Measurements from ENCODE around the gene NUP62. TPM values are rescaled to one million over a fixed set of nuclear protein-coding genes. Genes with fewer than 3 reads are reported as not detected.

The NUP62 gene
- total and polyA plus RNA-seq, 12 donors, result 13.2 to 48.1 (median 32.7) TPM

DNA sequence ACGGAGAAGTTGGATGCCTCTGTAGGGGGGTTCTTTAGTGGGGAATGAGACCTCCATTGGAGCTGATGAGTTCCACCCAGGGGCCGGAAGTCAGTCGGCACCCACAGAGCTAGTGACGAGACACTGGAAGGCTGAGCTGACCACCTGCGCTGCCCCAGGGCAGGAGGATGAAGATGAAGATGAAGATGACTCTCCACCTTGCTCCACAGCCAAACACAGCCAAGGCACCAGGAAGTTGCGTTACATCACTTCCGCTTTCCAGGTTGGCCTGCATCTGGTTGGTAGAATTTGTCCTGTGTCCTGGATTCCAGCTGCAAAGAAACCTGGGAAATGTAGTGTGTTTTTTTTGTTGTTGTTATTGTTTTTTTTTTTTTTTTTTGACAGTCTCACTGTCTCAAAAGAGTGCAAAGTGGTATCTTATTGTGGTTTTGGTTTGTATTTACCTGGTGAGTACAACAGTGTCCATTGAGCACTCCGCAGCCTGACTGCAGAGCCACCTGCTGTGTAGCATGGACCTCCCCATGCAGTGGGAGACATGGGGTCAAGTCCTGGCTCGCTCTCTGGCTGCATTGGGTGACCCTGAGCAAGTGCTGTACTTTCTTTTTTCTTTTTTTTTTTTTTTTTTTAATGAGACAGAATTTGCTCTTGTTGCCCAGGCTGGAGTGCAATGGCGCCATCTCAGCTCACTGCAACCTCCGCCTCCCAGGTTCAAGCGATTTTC, 49.9 kb downstream of the NUP62 start:
- no peaks in the 10 kb centered on the region for H3K9me3 ChIP-seq
- intact Hi-C loops (cut with DNase I), result loop anchor here in 3 of 10 donors (5.0 kb wide), 3 partner anchors 112 to 382 kb away; partner anchors contain the start of genes AP2A1 (in 2 of the 3), PRMT1 (in 1 of the 3) and RPS11 (in 1 of the 3)
- peak overlapping the region in 1 of 10 donors; percentile 98 for H3K27ac ChIP-seq
- no peak overlapping the region for H3K4me3 ChIP-seq
- DNase-seq, result no peak
- H3K4me1 ChIP-seq, result peaks cover 9 to 30% (median 26%) of the 10 kb centered on the region in 9 donors
- ATAC-seq, result no peak
- 97 to 98% methylated on average over 12 of the region's 12 CpGs for whole genome bisulfite sequencing, 2 donors
- H3K27me3 ChIP-seq, result no peaks in the 10 kb centered on the region
- H3K36me3 ChIP-seq, result peaks cover 15 to 62% (median 56%) of the 10 kb centered on the region in 9 donors
- TF ChIP-seq, protein P1, sequence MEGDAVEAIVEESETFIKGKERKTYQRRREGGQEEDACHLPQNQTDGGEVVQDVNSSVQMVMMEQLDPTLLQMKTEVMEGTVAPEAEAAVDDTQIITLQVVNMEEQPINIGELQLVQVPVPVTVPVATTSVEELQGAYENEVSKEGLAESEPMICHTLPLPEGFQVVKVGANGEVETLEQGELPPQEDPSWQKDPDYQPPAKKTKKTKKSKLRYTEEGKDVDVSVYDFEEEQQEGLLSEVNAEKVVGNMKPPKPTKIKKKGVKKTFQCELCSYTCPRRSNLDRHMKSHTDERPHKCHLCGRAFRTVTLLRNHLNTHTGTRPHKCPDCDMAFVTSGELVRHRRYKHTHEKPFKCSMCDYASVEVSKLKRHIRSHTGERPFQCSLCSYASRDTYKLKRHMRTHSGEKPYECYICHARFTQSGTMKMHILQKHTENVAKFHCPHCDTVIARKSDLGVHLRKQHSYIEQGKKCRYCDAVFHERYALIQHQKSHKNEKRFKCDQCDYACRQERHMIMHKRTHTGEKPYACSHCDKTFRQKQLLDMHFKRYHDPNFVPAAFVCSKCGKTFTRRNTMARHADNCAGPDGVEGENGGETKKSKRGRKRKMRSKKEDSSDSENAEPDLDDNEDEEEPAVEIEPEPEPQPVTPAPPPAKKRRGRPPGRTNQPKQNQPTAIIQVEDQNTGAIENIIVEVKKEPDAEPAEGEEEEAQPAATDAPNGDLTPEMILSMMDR (IDR thresholded peaks at IDR 0.05), result no peak

DNA sequence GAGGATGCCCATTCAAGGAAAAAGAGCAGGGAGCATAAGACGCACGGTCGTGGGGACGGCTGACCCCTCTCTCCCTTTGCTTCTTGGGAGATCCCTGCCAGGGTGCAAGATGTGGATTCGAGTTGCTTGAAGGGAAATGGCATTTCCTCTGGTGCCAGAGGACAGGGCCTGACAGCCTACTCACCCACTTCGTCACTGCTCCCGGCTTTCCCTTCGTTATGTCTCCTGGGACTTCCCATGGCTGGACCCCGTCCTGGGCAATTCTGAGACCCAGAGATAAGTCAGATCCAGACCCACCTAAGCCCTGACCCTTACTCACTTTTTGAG, 50.6 kb downstream of the NUP62 start:
- H3K27ac ChIP-seq, result peak overlapping the region in 5 of 10 donors; percentile 91 to 98 (median 98)
- H3K9me3 ChIP-seq, result no peaks in the 10 kb centered on the region
- 84 to 88% methylated on average over 9 of the region's 9 CpGs for WGBS, 2 donors
- peaks cover 10 to 60% (median 49%) of the 10 kb centered on the region in 9 donors for H3K36me3 ChIP-seq
- peaks cover 9 to 36% (median 26%) of the 10 kb centered on the region in 9 donors for H3K4me1 ChIP-seq
- intact Hi-C loops (cut with DNase I), result loop anchor here in 3 of 10 donors (5.0 kb wide), 3 partner anchors 111 to 381 kb away; partner anchors contain the start of genes AP2A1 (in 2 of the 3), PRMT1 (in 1 of the 3) and RPS11 (in 1 of the 3)
- no peaks in the 10 kb centered on the region for H3K27me3 ChIP-seq
- DNase-seq, result peak in 1 of 2 donors; percentile 8
- peak overlapping the region in 7 of 10 donors; percentile 47 to 89 (median 81) for H3K4me3 ChIP-seq
- ATAC-seq, result no peak
- TF ChIP-seq, protein P1 (IDR thresholded peaks at IDR 0.05), result no peak

DNA sequence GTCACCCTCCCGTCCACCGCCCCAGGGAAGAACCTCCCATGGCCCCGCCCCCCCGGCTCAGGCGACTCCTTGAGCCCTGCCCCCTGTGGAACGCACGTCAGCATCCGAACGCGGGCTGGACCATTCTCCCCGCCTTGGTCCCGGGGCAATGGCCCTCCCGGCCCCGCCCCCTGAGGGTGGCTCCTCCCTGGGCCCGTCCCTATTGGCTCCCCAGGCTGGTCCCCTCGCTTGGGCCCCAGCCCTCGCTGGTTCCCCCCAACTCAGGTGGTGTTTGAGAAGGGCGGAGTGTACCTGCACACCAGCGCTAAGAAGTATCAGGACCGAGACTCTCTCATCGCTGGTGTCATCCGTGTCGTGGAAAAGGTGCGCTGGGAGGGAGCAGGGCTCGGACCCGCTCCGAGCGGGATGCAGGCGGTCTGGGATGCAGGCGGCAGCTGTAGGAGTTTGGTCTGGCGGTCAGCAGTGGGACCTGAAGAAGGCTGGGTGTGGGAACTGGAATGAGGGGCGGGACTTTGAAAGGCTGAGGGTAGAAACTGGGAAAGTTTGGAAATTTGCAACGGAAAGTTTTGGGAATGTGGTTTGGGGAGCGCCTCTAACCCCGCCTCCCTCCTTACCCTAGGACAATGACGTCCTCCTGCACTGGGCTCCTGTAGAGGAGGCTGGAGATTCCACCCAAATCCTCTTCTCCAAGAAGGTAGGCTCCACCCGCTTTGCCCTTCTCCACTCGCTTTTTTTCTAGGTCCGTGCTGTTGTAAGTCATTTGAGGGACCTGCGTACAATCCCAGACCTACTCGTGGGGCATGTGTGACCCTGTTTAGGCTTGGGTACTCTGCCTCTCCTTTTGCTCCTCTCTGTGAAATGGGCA, 51.2 kb downstream of the NUP62 start:
- DNase-seq (peak; percentile 99), ATAC-seq (peak; percentile 69 to 81 (median 78))
- Histone ChIP-seq H3K4me1 (peaks cover 9 to 36% (median 26%) of the 10 kb centered on the region in 9 donors), H3K4me3 (peak overlapping the region; percentile 33 to 89 (median 70)), H3K36me3 (peaks cover 9 to 54% (median 43%) of the 10 kb centered on the region in 9 donors), H3K9me3 (no peaks in the 10 kb centered on the region), H3K27me3 (no peaks in the 10 kb centered on the region), H3K27ac (peak overlapping the region; percentile 91 to 99 (median 98))
- intact Hi-C loops (cut with DNase I), result loop anchor here in 4 of 10 donors (1.0 to 5.0 kb wide), 7 partner anchors 27 to 381 kb away; partner anchors contain the start of genes AP2A1 (in 2 of the 4), ATF5 (in 1 of the 4), FUZ (in 1 of the 4) and NUP62 (in 1 of the 4)
- WGBS, 2 donors, result 10% methylated on average over 41 of the region's 41 CpGs
- TF ChIP-seq, protein P1 (IDR thresholded peaks at IDR 0.05), result no peak

Data from heart right ventricle (tissue), 16 donors.